Neural cell (in vitro differentiated cells): ENCODE data around the gene CPNE4. TPM values are rescaled to one million over a fixed set of nuclear protein-coding genes. Genes with fewer than 3 reads are reported as not detected.

Experiments used
- H2AFZ ChIP-seq: fragments of 200-600, 300-800 bp; sonication (generic), shearing (Covaris generic); 2 replicates; pipeline ENCODE4 v1.6.0; 2014; ENCODE audit warnings: low read depth, mild to moderate bottlenecking, antibody characterized with exemption, low read length, moderate library complexity
- H3F3A ChIP-seq: fragments of 200-600 bp; shearing (Covaris generic); 2 replicates; pipeline ENCODE4 v1.6.1; 2016; ENCODE audit warnings: mild to moderate bottlenecking, moderate library complexity, mixed read lengths, antibody characterized with exemption, low read length; ENCODE audit not compliant: insufficient read depth, poor library complexity, severe bottlenecking
- H3K27ac ChIP-seq: fragments of 200-600, 300-800 bp; sonication (generic), shearing (Covaris generic); 2 replicates; pipeline ENCODE4 v1.5.1; 2014; ENCODE audit warnings: mild to moderate bottlenecking, low read length, moderate library complexity
- H3K27me3 ChIP-seq: fragments of 300-800, 200-600 bp; sonication (generic), shearing (Covaris generic); 2 replicates; pipeline ENCODE4 v1.6.0; 2014; ENCODE audit warnings: mild to moderate bottlenecking, low read depth, low read length, moderate library complexity; ENCODE audit not compliant: insufficient read depth
- H3K36me3 ChIP-seq: fragments of 300-800, 200-600 bp; sonication (generic), shearing (Covaris generic); 2 replicates; pipeline ENCODE4 v1.5.1; 2014; ENCODE audit warnings: mild to moderate bottlenecking, antibody characterized with exemption, low read length, moderate library complexity; ENCODE audit not compliant: insufficient read depth
- H3K4me2 ChIP-seq: fragments of 300-800, 200-600 bp; sonication (generic), shearing (Covaris generic); 2 replicates; pipeline ENCODE4 v1.6.0; 2014; ENCODE audit warnings: mild to moderate bottlenecking, low read length
- H3K4me3 ChIP-seq: fragments of 300-800, 200-600 bp; sonication (generic), shearing (Covaris generic); 2 replicates; pipeline ENCODE4 v1.5.1; 2014; ENCODE audit warnings: mild to moderate bottlenecking, low read length, moderate library complexity
- H3K79me2 ChIP-seq: fragments of 200-600 bp; shearing (Covaris generic); replicated peaks from 2 replicates; pipeline ENCODE4 v1.6.0; 2014; ENCODE audit warnings: mild to moderate bottlenecking, low read length, moderate library complexity; ENCODE audit not compliant: insufficient read depth
- H3K9ac ChIP-seq: fragments of 300-800, 200-600 bp; sonication (generic), shearing (Covaris generic); 2 replicates; pipeline ENCODE4 v1.6.1; 2016; ENCODE audit warnings: mild to moderate bottlenecking, low read length, mixed read lengths
- H3K9me2 ChIP-seq: fragments of 200-600 bp; shearing (Covaris generic); 2 replicates; pipeline ENCODE4 v1.6.1; 2016; ENCODE audit warnings: mild to moderate bottlenecking, low read length, mixed read lengths; ENCODE audit not compliant: insufficient read depth
- H3K9me3 ChIP-seq: fragments of 200-600, 300-800 bp; sonication (generic), shearing (Covaris generic); 2 replicates; pipeline ENCODE4 v1.6.1; 2016; ENCODE audit warnings: mild to moderate bottlenecking, mixed run types, low read length, moderate library complexity, mixed read lengths
- H4K20me1 ChIP-seq: fragments of 200-600 bp; shearing (Covaris generic); 2 replicates; pipeline ENCODE4 v1.6.1; 2016; ENCODE audit warnings: mild to moderate bottlenecking, mixed run types; ENCODE audit not compliant: insufficient read depth
- CTCF ChIP-seq: fragments of 450-650 bp; IDR thresholded peaks from 2 replicates; pipeline ENCODE4 v1.5.1; 2014; ENCODE audit warnings: antibody characterized with exemption, mild to moderate bottlenecking, moderate library complexity; ENCODE audit not compliant: poor library complexity, severe bottlenecking
- EP300 ChIP-seq: fragments of 450-650 bp; conservative IDR thresholded peaks from 2 replicates; pipeline ENCODE4 v1.6.1; 2014; ENCODE audit warnings: antibody characterized with exemption, mild to moderate bottlenecking, moderate library complexity; ENCODE audit not compliant: poor library complexity, severe bottlenecking
- EZH2 ChIP-seq: fragments of 200-600, 300-800 bp; shearing (Covaris generic), sonication (generic); IDR thresholded peaks from 2 replicates; pipeline ENCODE4 v1.6.1; 2014; ENCODE audit warnings: antibody characterized with exemption, low read length, borderline replicate concordance, mild to moderate bottlenecking; ENCODE audit not compliant: insufficient read depth, poor library complexity, severe bottlenecking
- MXI1 ChIP-seq: fragments of 450-650 bp; conservative IDR thresholded peaks from 2 replicates; pipeline ENCODE4 v1.6.1; 2014; ENCODE audit warnings: antibody characterized with exemption, mild to moderate bottlenecking; ENCODE audit not compliant: poor library complexity, severe bottlenecking
- POLR2AphosphoS5 ChIP-seq: IDR thresholded peaks from 2 replicates; pipeline ENCODE4 v1.6.1; 2012
- RAD21 ChIP-seq: fragments of 450-650 bp; conservative IDR thresholded peaks from 2 replicates; pipeline ENCODE4 v1.6.1; 2014; ENCODE audit warnings: antibody characterized with exemption, mild to moderate bottlenecking, moderate library complexity
- REST ChIP-seq: IDR thresholded peaks from 2 replicates; pipeline ENCODE4 v1.6.1; 2012; ENCODE audit warnings: borderline replicate concordance
- SMC3 ChIP-seq: fragments of 450-650 bp; conservative IDR thresholded peaks from 2 replicates; pipeline ENCODE4 v1.6.1; 2014; ENCODE audit warnings: antibody characterized with exemption, mild to moderate bottlenecking, moderate library complexity; ENCODE audit not compliant: poor library complexity
- TAF1 ChIP-seq: IDR thresholded peaks from 2 replicates; pipeline ENCODE4 v1.6.1; 2012; ENCODE audit warnings: low read depth
- polyA plus RNA-seq: library from polyadenylated mRNA; depleted of rRNA; stranded (reverse); fragments of >200 nt; gene quantifications from 2 replicates; pipeline ENCODE4 v1.2.3, GENCODE V29; 2014

CPNE4 gene
- polyA plus RNA-seq, 1 donor from 2014 or later: 0.59 TPM

GRCh38 chr3:131793870-131794269, 240.9 kb downstream of the CPNE4 start:
- H2AFZ ChIP-seq: no peak overlapping the region
- no peak for TF ChIP-seq POLR2AphosphoS5
- no peak for TF ChIP-seq CTCF
- no peak for TF ChIP-seq MXI1
- TF ChIP-seq REST: no peak
- no peak for TF ChIP-seq EZH2
- TF ChIP-seq SMC3: no peak
- no peak for TF ChIP-seq EP300
- no peak for TF ChIP-seq RAD21
- TF ChIP-seq TAF1: no peak
- no peaks in the 10 kb centered on the region for H3K9me3 ChIP-seq
- H3K27ac ChIP-seq: no peak overlapping the region
- no peaks in the 10 kb centered on the region for H3K36me3 ChIP-seq
- H4K20me1 ChIP-seq: no peaks in the 10 kb centered on the region
- no peak overlapping the region for H3K4me2 ChIP-seq
- no peak overlapping the region for H3K4me3 ChIP-seq
- H3K27me3 ChIP-seq: no peaks in the 10 kb centered on the region
- no peak overlapping the region for H3K9ac ChIP-seq
- H3F3A ChIP-seq: no peaks in the 10 kb centered on the region
- no peaks in the 10 kb centered on the region for H3K79me2 ChIP-seq
- no peaks in the 10 kb centered on the region for H3K9me2 ChIP-seq

GRCh38 chr3:131789188-131789587, 245.6 kb downstream of the CPNE4 start:
- no peaks in the 10 kb centered on the region for H3K79me2 ChIP-seq
- no peak overlapping the region for H2AFZ ChIP-seq
- no peaks in the 10 kb centered on the region for H3K36me3 ChIP-seq
- no peaks in the 10 kb centered on the region for H3K9me3 ChIP-seq
- TF ChIP-seq SMC3 (no peak), POLR2AphosphoS5 (peak; percentile 14)
- no peak overlapping the region for H3K27ac ChIP-seq
- H3K4me3 ChIP-seq: no peak overlapping the region
- no peaks in the 10 kb centered on the region for H4K20me1 ChIP-seq
- no peaks in the 10 kb centered on the region for H3F3A ChIP-seq
- no peak overlapping the region for H3K9ac ChIP-seq
- H3K4me2 ChIP-seq: no peak overlapping the region
- no peaks in the 10 kb centered on the region for H3K27me3 ChIP-seq
- no peaks in the 10 kb centered on the region for H3K9me2 ChIP-seq

- no peak overlapping the region for H3K9ac ChIP-seq
- no peaks in the 10 kb centered on the region for H3F3A ChIP-seq
- H3K79me2 ChIP-seq: no peaks in the 10 kb centered on the region
- no peak overlapping the region for H3K27ac ChIP-seq
- H2AFZ ChIP-seq: no peak overlapping the region
- H3K9me2 ChIP-seq: no peaks in the 10 kb centered on the region
- no peak overlapping the region for H3K4me2 ChIP-seq
- no peaks in the 10 kb centered on the region for H3K9me3 ChIP-seq
- H3K4me3 ChIP-seq: no peak overlapping the region
- no peaks in the 10 kb centered on the region for H3K36me3 ChIP-seq
- no peaks in the 10 kb centered on the region for H3K27me3 ChIP-seq
- TF ChIP-seq EZH2: no peak
- TF ChIP-seq TAF1: no peak
- no peak for TF ChIP-seq REST
- no peak for TF ChIP-seq MXI1
- H4K20me1 ChIP-seq: no peaks in the 10 kb centered on the region
These were observed 248.4 kb downstream of the CPNE4 start for GRCh38 chr3:131786386-131786785.
